ENCODE measurements around the gene VENTX. TPM values are rescaled to one million over a fixed set of nuclear protein-coding genes. Genes with fewer than 3 reads are reported as not detected.

The VENTX gene
- total and polyA plus RNA-seq, 3 experiments from 2014 or later: not detected

GRCh38 chr10:133249975-133250754 is 12.5 kb downstream of the VENTX start:
- DNase-seq: no peak
- H3K4me1 Mint-ChIP-seq: peaks cover 0 to 3% (median 0%) of the 10 kb centered on the region in 3 donors
- Histone ChIP-seq H3K36me3 (ENCODE audit: insufficient read depth, low read length) (no peaks in the 10 kb centered on the region), H3K27me3 (ENCODE audit: insufficient read depth, low read length, poor library complexity, severe bottlenecking) (no peaks in the 10 kb centered on the region), H3K9me3 (ENCODE audit: low read length) (no peaks in the 10 kb centered on the region), H3K4me1 (ENCODE audit: insufficient read depth, low read length) (no peaks in the 10 kb centered on the region), H3K27ac (ENCODE audit: low read depth, low read length) (no peak overlapping the region), H3K4me3 (ENCODE audit: low read length) (no peak overlapping the region)
- ChIA-PET POLR2A (no interaction called here), CTCF (no interaction called here)
- no peak overlapping the region for H3K4me3 Mint-ChIP-seq
- H3K27me3 Mint-ChIP-seq: peaks cover 2 to 13% of the 10 kb centered on the region in 2 donors
- peak overlapping the region in 3 of 8 donors; percentile 13 to 29 (median 18) for H3K27ac Mint-ChIP-seq
- no peaks in the 10 kb centered on the region for H3K36me3 Mint-ChIP-seq
- H3K9me3 Mint-ChIP-seq: no peaks in the 10 kb centered on the region

GRCh38 chr10:133251388-133252222 is 13.9 kb downstream of the VENTX start:
- Mint-ChIP-seq H3K27ac (peak overlapping the region in 1 of 8 donors; percentile 38), H3K4me1 (peaks cover 0 to 3% (median 0%) of the 10 kb centered on the region in 3 donors), H3K4me3 (no peak overlapping the region), H3K27me3 (peaks cover 2 to 9% of the 10 kb centered on the region in 2 donors), H3K9me3 (no peaks in the 10 kb centered on the region), H3K36me3 (no peaks in the 10 kb centered on the region)
- ChIA-PET POLR2A (no interaction called here), CTCF (no interaction called here)
- no peaks in the 10 kb centered on the region for H3K36me3 ChIP-seq (ENCODE audit: insufficient read depth, low read length)
- H3K4me3 ChIP-seq (ENCODE audit: low read length): no peak overlapping the region
- no peaks in the 10 kb centered on the region for H3K27me3 ChIP-seq (ENCODE audit: insufficient read depth, low read length, poor library complexity, severe bottlenecking)
- no peaks in the 10 kb centered on the region for H3K9me3 ChIP-seq (ENCODE audit: low read length)
- H3K4me1 ChIP-seq (ENCODE audit: insufficient read depth, low read length): no peaks in the 10 kb centered on the region
- no peak overlapping the region for H3K27ac ChIP-seq (ENCODE audit: low read depth, low read length)
- no peak for DNase-seq

- Mint-ChIP-seq H3K27me3 (peaks cover 2 to 6% of the 10 kb centered on the region in 2 donors), H3K27ac (peak overlapping the region in 1 of 8 donors; percentile 38), H3K36me3 (no peaks in the 10 kb centered on the region), H3K4me3 (no peak overlapping the region), H3K4me1 (peaks cover 4% of the 10 kb centered on the region in 3 donors), H3K9me3 (no peaks in the 10 kb centered on the region)
- Histone ChIP-seq H3K9me3 (ENCODE audit: low read length) (no peaks in the 10 kb centered on the region), H3K4me3 (ENCODE audit: low read length) (no peak overlapping the region), H3K27me3 (ENCODE audit: insufficient read depth, low read length, poor library complexity, severe bottlenecking) (no peaks in the 10 kb centered on the region), H3K36me3 (ENCODE audit: insufficient read depth, low read length) (no peaks in the 10 kb centered on the region), H3K27ac (ENCODE audit: low read depth, low read length) (no peak overlapping the region), H3K4me1 (ENCODE audit: insufficient read depth, low read length) (peaks cover 4% of the 10 kb centered on the region)
- CTCF ChIA-PET: no interaction called here
- no peak for DNase-seq
- POLR2A ChIA-PET: no interaction called here
Measured at GRCh38 chr10:133252223-133252552, 14.5 kb downstream of the VENTX start.

- Mint-ChIP-seq H3K27me3 (peaks cover 0 to 6% of the 10 kb centered on the region in 2 donors), H3K36me3 (no peaks in the 10 kb centered on the region), H3K4me1 (peaks cover 12 to 16% (median 14%) of the 10 kb centered on the region in 3 donors), H3K9me3 (no peaks in the 10 kb centered on the region), H3K27ac (no peak overlapping the region), H3K4me3 (no peak overlapping the region)
- H3K27ac ChIP-seq (ENCODE audit: low read depth, low read length): no peak overlapping the region
- CTCF ChIA-PET: no interaction called here
- H3K4me1 ChIP-seq (ENCODE audit: insufficient read depth, low read length): peaks cover 17% of the 10 kb centered on the region
- no peaks in the 10 kb centered on the region for H3K27me3 ChIP-seq (ENCODE audit: insufficient read depth, low read length, poor library complexity, severe bottlenecking)
- POLR2A ChIA-PET: no interaction called here
- no peaks in the 10 kb centered on the region for H3K36me3 ChIP-seq (ENCODE audit: insufficient read depth, low read length)
- no peak for DNase-seq
- H3K9me3 ChIP-seq (ENCODE audit: low read length): no peaks in the 10 kb centered on the region
- no peak overlapping the region for H3K4me3 ChIP-seq (ENCODE audit: low read length)
Measured at GRCh38 chr10:133253361-133253955, 15.8 kb downstream of the VENTX start.

GRCh38 chr10:133254421-133255120 is 16.9 kb downstream of the VENTX start:
- no peaks in the 10 kb centered on the region for H3K27me3 ChIP-seq (ENCODE audit: insufficient read depth, low read length, poor library complexity, severe bottlenecking)
- Mint-ChIP-seq H3K27ac (peak overlapping the region in 4 of 8 donors; percentile 19 to 96 (median 72)), H3K4me3 (no peak overlapping the region), H3K36me3 (no peaks in the 10 kb centered on the region), H3K9me3 (no peaks in the 10 kb centered on the region), H3K27me3 (peaks cover 0 to 6% of the 10 kb centered on the region in 2 donors), H3K4me1 (peaks cover 18 to 25% (median 21%) of the 10 kb centered on the region in 3 donors)
- no peaks in the 10 kb centered on the region for H3K36me3 ChIP-seq (ENCODE audit: insufficient read depth, low read length)
- no peak overlapping the region for H3K27ac ChIP-seq (ENCODE audit: low read depth, low read length)
- DNase-seq: no peak
- POLR2A ChIA-PET: no interaction called here
- peaks cover 28% of the 10 kb centered on the region for H3K4me1 ChIP-seq (ENCODE audit: insufficient read depth, low read length)
- no peak overlapping the region for H3K4me3 ChIP-seq (ENCODE audit: low read length)
- H3K9me3 ChIP-seq (ENCODE audit: low read length): no peaks in the 10 kb centered on the region
- CTCF ChIA-PET: interaction anchor here (0.8 kb wide), 1 partner anchor 8 kb away, joined by 4 read pairs; no protein-coding TSS in a partner anchor

- Histone ChIP-seq H3K4me3 (ENCODE audit: low read length) (no peak overlapping the region), H3K27me3 (ENCODE audit: insufficient read depth, low read length, poor library complexity, severe bottlenecking) (no peaks in the 10 kb centered on the region), H3K4me1 (ENCODE audit: insufficient read depth, low read length) (peaks cover 35% of the 10 kb centered on the region), H3K9me3 (ENCODE audit: low read length) (no peaks in the 10 kb centered on the region), H3K36me3 (ENCODE audit: insufficient read depth, low read length) (no peaks in the 10 kb centered on the region), H3K27ac (ENCODE audit: low read depth, low read length) (no peak overlapping the region)
- H3K27me3 Mint-ChIP-seq: peaks cover 0 to 2% of the 10 kb centered on the region in 2 donors
- H3K36me3 Mint-ChIP-seq: no peaks in the 10 kb centered on the region
- H3K27ac Mint-ChIP-seq: no peak overlapping the region
- peaks cover 24 to 32% (median 28%) of the 10 kb centered on the region in 3 donors for H3K4me1 Mint-ChIP-seq
- ChIA-PET CTCF (interaction anchor here (0.8 kb wide), 1 partner anchor 9 kb away, joined by 4 read pairs; no protein-coding TSS in a partner anchor), POLR2A (no interaction called here)
- no peak for DNase-seq
- H3K9me3 Mint-ChIP-seq: no peaks in the 10 kb centered on the region
- H3K4me3 Mint-ChIP-seq: no peak overlapping the region
Measured at GRCh38 chr10:133255323-133255722, 17.7 kb downstream of the VENTX start.

GRCh38 chr10:133257489-133258065 is 19.9 kb downstream of the VENTX start:
- no peaks in the 10 kb centered on the region for H3K27me3 ChIP-seq (ENCODE audit: insufficient read depth, low read length, poor library complexity, severe bottlenecking)
- ChIA-PET CTCF (interaction anchor here (0.7 to 2.7 kb wide), 10 partner anchors 11 to 72 kb away, joined by 3 to 13 read pairs (median 5); partner anchors contain the start of gene ADAM8), POLR2A (interaction anchor here (0.6 to 2.1 kb wide), 3 partner anchors 17 to 96 kb away, joined by 4 to 8 read pairs (median 5); no protein-coding TSS in a partner anchor)
- Mint-ChIP-seq H3K27ac (peak overlapping the region; percentile 36 to 96 (median 82)), H3K9me3 (no peaks in the 10 kb centered on the region), H3K4me3 (peak overlapping the region in 6 of 7 donors; percentile 16 to 84 (median 44)), H3K4me1 (peaks cover 36 to 50% (median 44%) of the 10 kb centered on the region in 3 donors), H3K36me3 (no peaks in the 10 kb centered on the region), H3K27me3 (no peaks in the 10 kb centered on the region)
- no peaks in the 10 kb centered on the region for H3K9me3 ChIP-seq (ENCODE audit: low read length)
- H3K27ac ChIP-seq (ENCODE audit: low read depth, low read length): peak overlapping the region; percentile 9
- peak in 1 of 5 donors; percentile 28 for DNase-seq
- peaks cover 52% of the 10 kb centered on the region for H3K4me1 ChIP-seq (ENCODE audit: insufficient read depth, low read length)
- no peaks in the 10 kb centered on the region for H3K36me3 ChIP-seq (ENCODE audit: insufficient read depth, low read length)
- H3K4me3 ChIP-seq (ENCODE audit: low read length): peak overlapping the region; percentile 15

Measured in CD8-positive, alpha-beta memory T cell (primary cell).